ENCODE results near the gene POLDIP2.

GRCh38 chr17:28402844-28403243, 45.5 kb upstream of the POLDIP2 start:
- TF ChIP-seq, protein P1, sequence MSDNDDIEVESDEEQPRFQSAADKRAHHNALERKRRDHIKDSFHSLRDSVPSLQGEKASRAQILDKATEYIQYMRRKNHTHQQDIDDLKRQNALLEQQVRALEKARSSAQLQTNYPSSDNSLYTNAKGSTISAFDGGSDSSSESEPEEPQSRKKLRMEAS (IDR thresholded peaks at IDR 0.05; ENCODE audit: insufficient read depth, insufficient read length) = no peak
- TF ChIP-seq CTCF (IDR thresholded peaks at IDR 0.05; ENCODE audit: extremely low read depth in 1 of 2, insufficient read depth in 1 of 2, low read depth in 1 of 2, low read length in 2 of 2) (no peak), POLR2A (IDR thresholded peaks at IDR 0.05; ENCODE audit: low read depth, low read length) (no peak), POLR2AphosphoS5 (IDR thresholded peaks at IDR 0.05; ENCODE audit: insufficient read depth, low read depth, low read length) (no peak), EZH2 (IDR thresholded peaks at IDR 0.05; ENCODE audit: borderline replicate concordance, low read depth, low read length, severe bottlenecking) (no peak)

All from endothelial cell of umbilical vein (primary cell).